ENCODE measurements around the gene RASL10A.

GRCh38 chr22:29316141-29316828, 788 bp upstream of the RASL10A start:
- TF ChIP-seq POLR2AphosphoS5 (IDR thresholded peaks at IDR 0.05) (no peak), CTCF (IDR thresholded peaks at IDR 0.05 in 8 of 11, conservative IDR thresholded peaks at IDR 0.05 in 3 of 11) (no peak)

Data from spleen (tissue), 7 donors.